Ovary (tissue), 9 donors: ENCODE data around the gene CSTF3. TPM values are rescaled to one million over a fixed set of nuclear protein-coding genes. Genes with fewer than 3 reads are reported as not detected.
"Not testable (repeated sequence)": the region's sequence is repeated elsewhere in the genome, so short reads cannot be mapped to it uniquely, and the experiment has no call there.

Source experiments
- DNase-seq, 5 donors: peaks; one replicate each; pipeline ENCODE4 v3.0.0-alpha.2; 2019 to 2020
- H3K27ac ChIP-seq, 2 donors: fragments of 200-600 bp; one replicate each; pipeline versions ENCODE4 v1.5.1 to v1.8.0; 2019 to 2022
- H3K27me3 ChIP-seq: fragments of 200-600 bp; one replicate; pipeline ENCODE4 v1.8.0; 2022
- H3K36me3 ChIP-seq: fragments of 200-600 bp; sonication (generic); one replicate; pipeline ENCODE4 v1.5.1; 2019
- H3K4me1 ChIP-seq: one replicate; pipeline ENCODE4 v1.8.1; 2013; ENCODE audit warnings: mild to moderate bottlenecking, moderate library complexity; ENCODE audit not compliant: insufficient read depth
- H3K4me3 ChIP-seq: fragments of 200-600 bp; sonication (generic); one replicate; pipeline ENCODE4 v1.5.1; 2017
- H3K9me3 ChIP-seq, 2 donors: fragments of 200-600 bp in 1 of 2; sonication (generic) in 1 of 2; one replicate each; pipeline versions ENCODE4 v1.5.1 to v1.8.1; 2013 to 2019; ENCODE audit warnings: mild to moderate bottlenecking in 1 of 2, moderate library complexity in 1 of 2
- EP300 ChIP-seq: sonication (generic); formaldehyde crosslinking; IDR thresholded peaks from one replicate; pipeline ENCODE4 v1.6.1; 2017; ENCODE audit warnings: antibody characterized with exemption
- POLR2A ChIP-seq: fragments of 450-650 bp; IDR thresholded peaks from one replicate; pipeline ENCODE4 v1.6.1; 2017; ENCODE audit warnings: antibody characterized with exemption, mild to moderate bottlenecking, moderate library complexity
- WGBS, 3 donors: extraction: QIAGEN DNeasy Blood & Tissue Kit in 1 of 3; methylation state at CpG; one replicate each; pipeline versions ENCODE4 v1.1.5 to v1.1.7; 2013 to 2017; 5-methylcytosine and 5-hydroxymethylcytosine counted together
- intact Hi-C, 4 donors: fragments of 100-400 bp; cut with DNase I; formaldehyde crosslinking; loops; one replicate each; pipeline versions ENCODE4 v1.11.0 to v1.15.1; 2022 to 2023
- polyA plus RNA-seq, 2 donors: library from polyadenylated mRNA; stranded (reverse); fragments of 200-250 nt in 1 of 2; fragments of 350-450 nt in 1 of 2; fragmentation: Illumina TruSeq in 1 of 2; extraction: RNeasy Lipid Tissue Mini Kit (QIAGEN cat#74804) in 1 of 2; gene quantifications; one replicate each; pipeline ENCODE4 v1.2.3, GENCODE V29; 2013 to 2014
- total RNA-seq, 7 donors: library from RNA; depleted of rRNA in 2 of 7; stranded (reverse); fragments of >200 nt in 2 of 7; fragmentation: NEBNext Ultra II Directional in 3 of 7; extraction: Animal tissue kit (Norgen Biotek cat#: 25700) in 3 of 7; gene quantifications; one replicate each; pipeline versions ENCODE4 v1.1.0 to v1.2.4, GENCODE V29; 2016 to 2023
- TF ChIP-seq, protein P1 (sequence below), 3 donors: fragments of 450-650 bp in 2 of 3; fragments of 200-600 bp in 1 of 3; IDR thresholded peaks; one replicate each; pipeline versions ENCODE4 v1.5.1 to v1.8.0; 2016 to 2022; ENCODE audit warnings: antibody characterized with exemption in 3 of 3, mild to moderate bottlenecking in 1 of 3
- donor health status: DM: no; HTN: no; CAD: no; lungs with moderate emphysema.
- donor health status: DM: no; HTN: no; CAD: no.
- donor health status: Bipolar disorder and iron deficiency.
- donor health status: DM: yes; HTN: yes; CAD: no.
- donor health status: DM: no; HTN: no; CAD: no.
- donor health status: DM: yes; HTN: yes; CAD: no.

The CSTF3 gene
- total and polyA plus RNA-seq, 9 donors, result 7.4 to 28.8 (median 23.7) TPM

- WGBS, 3 donors, result 52 to 64% (median 55%) methylated on average over 5 of the region's 5 CpGs
- H3K4me3 ChIP-seq, result no peak overlapping the region
- H3K4me1 ChIP-seq, result no peaks in the 10 kb centered on the region
- H3K9me3 ChIP-seq, result no peaks in the 10 kb centered on the region
- no peaks in the 10 kb centered on the region for H3K27me3 ChIP-seq
- intact Hi-C loops, result no loop called here
- DNase-seq, result no peak
- no peak for TF ChIP-seq POLR2A
- TF ChIP-seq, protein P1, sequence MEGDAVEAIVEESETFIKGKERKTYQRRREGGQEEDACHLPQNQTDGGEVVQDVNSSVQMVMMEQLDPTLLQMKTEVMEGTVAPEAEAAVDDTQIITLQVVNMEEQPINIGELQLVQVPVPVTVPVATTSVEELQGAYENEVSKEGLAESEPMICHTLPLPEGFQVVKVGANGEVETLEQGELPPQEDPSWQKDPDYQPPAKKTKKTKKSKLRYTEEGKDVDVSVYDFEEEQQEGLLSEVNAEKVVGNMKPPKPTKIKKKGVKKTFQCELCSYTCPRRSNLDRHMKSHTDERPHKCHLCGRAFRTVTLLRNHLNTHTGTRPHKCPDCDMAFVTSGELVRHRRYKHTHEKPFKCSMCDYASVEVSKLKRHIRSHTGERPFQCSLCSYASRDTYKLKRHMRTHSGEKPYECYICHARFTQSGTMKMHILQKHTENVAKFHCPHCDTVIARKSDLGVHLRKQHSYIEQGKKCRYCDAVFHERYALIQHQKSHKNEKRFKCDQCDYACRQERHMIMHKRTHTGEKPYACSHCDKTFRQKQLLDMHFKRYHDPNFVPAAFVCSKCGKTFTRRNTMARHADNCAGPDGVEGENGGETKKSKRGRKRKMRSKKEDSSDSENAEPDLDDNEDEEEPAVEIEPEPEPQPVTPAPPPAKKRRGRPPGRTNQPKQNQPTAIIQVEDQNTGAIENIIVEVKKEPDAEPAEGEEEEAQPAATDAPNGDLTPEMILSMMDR (IDR thresholded peaks at IDR 0.05), result no peak
- TF ChIP-seq EP300, result no peak
- no peak overlapping the region for H3K27ac ChIP-seq
- no peaks in the 10 kb centered on the region for H3K36me3 ChIP-seq
Measured at GRCh38 chr11:33178443-33179180, 17.3 kb upstream of the CSTF3 start.

- no peak for DNase-seq
- intact Hi-C loops, result no loop called here
- no peaks in the 10 kb centered on the region for H3K4me1 ChIP-seq
- H3K4me3 ChIP-seq, result no peak overlapping the region
- no peak overlapping the region for H3K27ac ChIP-seq
- H3K27me3 ChIP-seq, result no peaks in the 10 kb centered on the region
- no peaks in the 10 kb centered on the region for H3K9me3 ChIP-seq
- no peaks in the 10 kb centered on the region for H3K36me3 ChIP-seq
- 83 to 88% (median 88%) methylated on average over 8 of the region's 8 CpGs for WGBS, 3 donors
- TF ChIP-seq EP300, result no peak
- TF ChIP-seq, protein P1 (IDR thresholded peaks at IDR 0.05), result no peak
- TF ChIP-seq POLR2A, result no peak
Measured at GRCh38 chr11:33177676-33178336, 16.5 kb upstream of the CSTF3 start.

DNA sequence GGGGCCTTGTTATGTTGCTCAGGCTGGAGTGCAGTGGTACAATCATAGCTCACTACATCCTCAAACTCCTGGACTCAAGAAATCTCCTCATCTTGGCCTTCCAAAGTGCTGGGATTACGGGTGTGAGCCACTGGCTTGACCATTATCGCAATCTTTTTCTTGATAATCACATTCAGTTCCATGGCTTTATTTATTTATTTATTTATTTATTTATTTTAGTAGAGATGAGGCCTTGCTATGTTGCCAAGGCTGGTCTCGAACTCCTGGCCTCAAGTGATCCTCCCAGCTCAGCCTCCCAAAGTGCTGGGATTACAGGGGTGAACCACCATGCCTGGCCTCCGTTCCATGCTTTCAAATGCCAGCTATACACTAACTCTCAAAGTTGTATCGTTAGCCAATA lies 15.5 kb upstream of the CSTF3 start:
- H3K36me3 ChIP-seq, H3K4me1 ChIP-seq, H3K27me3 ChIP-seq, H3K4me3 ChIP-seq, H3K9me3 ChIP-seq, intact Hi-C loops, DNase-seq, H3K27ac ChIP-seq: not testable (repeated sequence)
- WGBS, 3 donors, result 96 to 98% (median 97%) methylated on average over 5 of the region's 5 CpGs

GRCh38 chr11:33172996-33173395 lies 11.7 kb upstream of the CSTF3 start:
- no peak for DNase-seq
- H3K9me3 ChIP-seq, result no peaks in the 10 kb centered on the region
- 69 to 82% (median 78%) methylated on average over 2 of the region's 2 CpGs for WGBS, 3 donors

More at GRCh38 chr11:33172996-33173395, 11.7 kb upstream of the CSTF3 start:
- no peak overlapping the region for H3K4me3 ChIP-seq
- H3K27ac ChIP-seq, result no peak overlapping the region
- TF ChIP-seq, protein P1 (IDR thresholded peaks at IDR 0.05), result no peak
- no peak for TF ChIP-seq EP300
- no peak for TF ChIP-seq POLR2A
- peaks cover 1% of the 10 kb centered on the region for H3K4me1 ChIP-seq
- intact Hi-C loops, result no loop called here
- H3K27me3 ChIP-seq, result no peaks in the 10 kb centered on the region
- H3K36me3 ChIP-seq, result no peaks in the 10 kb centered on the region
